ENCODE data around the gene ADAMTS2. TPM values are rescaled to one million over a fixed set of nuclear protein-coding genes. Genes with fewer than 3 reads are reported as not detected.

ADAMTS2 gene
- polyA plus RNA-seq, 3 donors: 0.74 to 2.3 TPM; not detected in 1

- Histone ChIP-seq H3K36me3 (replicated peaks in 1 of 2; ENCODE audit: control insufficient read depth in 1 of 2, insufficient read depth in 2 of 2, low read length in 2 of 2) (no peaks in the 10 kb centered on the region), H3K9ac (ENCODE audit: insufficient read depth, low read length, poor library complexity, severe bottlenecking) (no peak overlapping the region), H3K27me3 (ENCODE audit: control insufficient read depth in 2 of 2, insufficient read depth in 2 of 2, low read length in 2 of 2) (no peaks in the 10 kb centered on the region), H3K4me2 (replicated peaks; ENCODE audit: extremely low read depth, low read length, poor library complexity, severe bottlenecking) (no peak overlapping the region), H3K79me2 (ENCODE audit: insufficient read depth, low read length) (no peaks in the 10 kb centered on the region), H4K20me1 (ENCODE audit: insufficient read depth, low read length) (no peaks in the 10 kb centered on the region), H3K9me3 (replicated peaks in 1 of 2; ENCODE audit: control insufficient read depth in 1 of 2, insufficient read depth in 1 of 2, low read length in 2 of 2) (peaks cover 0 to 13% of the 10 kb centered on the region in 2 donors), H2AFZ (ENCODE audit: insufficient read depth, low read depth, low read length, poor library complexity, severe bottlenecking) (no peak overlapping the region), H3K4me3 (replicated peaks in 1 of 3; ENCODE audit: low read depth in 2 of 3, low read length in 3 of 3) (no peak overlapping the region), H3K27ac (ENCODE audit: low read depth in 1 of 2, low read length in 2 of 2) (no peak overlapping the region), H3K4me1 (ENCODE audit: control insufficient read depth in 1 of 2, insufficient read depth in 2 of 2, low read length in 2 of 2) (no peaks in the 10 kb centered on the region)
- no peak for DNase-seq
- H3K4me3 Mint-ChIP-seq: no peak overlapping the region
- H3K4me1 Mint-ChIP-seq: no peaks in the 10 kb centered on the region
- H3K27me3 Mint-ChIP-seq (ENCODE audit: low read depth in 3 of 3): peaks cover 0 to 2% (median 1%) of the 10 kb centered on the region in 3 donors
- WGBS (ENCODE audit: insufficient coverage): 87% methylated on average over 10 of the region's 10 CpGs
- no peak for TF ChIP-seq CTCF (IDR thresholded peaks at IDR 0.05)
- intact Hi-C loops (cut with micrococcal nuclease): no loop called here
- H3K9me3 Mint-ChIP-seq: peaks cover 0 to 21% (median 11%) of the 10 kb centered on the region in 7 donors
- H3K27ac Mint-ChIP-seq: no peak overlapping the region
- no peaks in the 10 kb centered on the region for H3K36me3 Mint-ChIP-seq
Observed at GRCh38 chr5:179149278-179149677, 196.0 kb downstream of the ADAMTS2 start.

- Histone ChIP-seq H3K36me3 (replicated peaks in 1 of 2; ENCODE audit: control insufficient read depth in 1 of 2, insufficient read depth in 2 of 2, low read length in 2 of 2) (no peaks in the 10 kb centered on the region), H3K27ac (ENCODE audit: low read depth in 1 of 2, low read length in 2 of 2) (no peak overlapping the region), H3K9ac (ENCODE audit: insufficient read depth, low read length, poor library complexity, severe bottlenecking) (no peak overlapping the region), H3K27me3 (ENCODE audit: control insufficient read depth in 2 of 2, insufficient read depth in 2 of 2, low read length in 2 of 2) (no peaks in the 10 kb centered on the region), H2AFZ (ENCODE audit: insufficient read depth, low read depth, low read length, poor library complexity, severe bottlenecking) (no peak overlapping the region), H3K79me2 (ENCODE audit: insufficient read depth, low read length) (no peaks in the 10 kb centered on the region), H3K9me3 (replicated peaks in 1 of 2; ENCODE audit: control insufficient read depth in 1 of 2, insufficient read depth in 1 of 2, low read length in 2 of 2) (peaks cover 0 to 13% of the 10 kb centered on the region in 2 donors), H3K4me2 (replicated peaks; ENCODE audit: extremely low read depth, low read length, poor library complexity, severe bottlenecking) (no peak overlapping the region), H4K20me1 (ENCODE audit: insufficient read depth, low read length) (no peaks in the 10 kb centered on the region), H3K4me1 (ENCODE audit: control insufficient read depth in 1 of 2, insufficient read depth in 2 of 2, low read length in 2 of 2) (no peaks in the 10 kb centered on the region), H3K4me3 (replicated peaks in 1 of 3; ENCODE audit: low read depth in 2 of 3, low read length in 3 of 3) (no peak overlapping the region)
- WGBS (ENCODE audit: insufficient coverage): 86% methylated on average over 4 of the region's 9 CpGs
- Mint-ChIP-seq H3K27ac (peak overlapping the region in 2 of 7 donors; percentile 41 to 42), H3K9me3 (peaks cover 0 to 21% (median 12%) of the 10 kb centered on the region in 7 donors), H3K36me3 (no peaks in the 10 kb centered on the region), H3K27me3 (ENCODE audit: low read depth in 3 of 3) (peaks cover 1 to 2% (median 1%) of the 10 kb centered on the region in 3 donors), H3K4me3 (no peak overlapping the region), H3K4me1 (no peaks in the 10 kb centered on the region)
- intact Hi-C loops (cut with micrococcal nuclease): no loop called here
- DNase-seq: no peak
- no peak for TF ChIP-seq CTCF (IDR thresholded peaks at IDR 0.05)
Observed at GRCh38 chr5:179148703-179149170, 196.5 kb downstream of the ADAMTS2 start.
